Small intestine (tissue), 7 donors: ENCODE results near the gene TLE4. TPM values are rescaled to one million over a fixed set of nuclear protein-coding genes. Genes with fewer than 3 reads are reported as not detected.

Source experiments
- DNase-seq, 2 donors: peaks; one replicate each; pipeline versions ENCODE4 v3.0.0 to v3.0.0-alpha.2; 2013
- FAIRE-seq: peaks from 2 replicates; lab custom pipeline; 2012; peaks lifted over from hg19 to GRCh38; lab: Jason Lieb, UNC
- H3K27ac ChIP-seq, 3 donors: one replicate each; pipeline ENCODE4 v1.5.1; 2013; ENCODE audit warnings: low read length in 2 of 3, mild to moderate bottlenecking in 2 of 3, control low read depth in 1 of 3, inconsistent platforms in 1 of 3, low read depth in 1 of 3, moderate library complexity in 1 of 3
- H3K27me3 ChIP-seq, 3 donors: one replicate each; pipeline ENCODE4 v1.6.1; 2013; ENCODE audit warnings: low read length in 3 of 3, inconsistent platforms in 1 of 3; ENCODE audit not compliant: control insufficient read depth in 3 of 3, insufficient read depth in 3 of 3
- H3K36me3 ChIP-seq, 3 donors: one replicate each; pipeline ENCODE4 v1.6.1; 2013; ENCODE audit warnings: low read length in 3 of 3, inconsistent platforms in 1 of 3, low read depth in 1 of 3, mild to moderate bottlenecking in 1 of 3, moderate library complexity in 1 of 3; ENCODE audit not compliant: control insufficient read depth in 3 of 3, insufficient read depth in 2 of 3
- H3K4me1 ChIP-seq, 3 donors: one replicate each; pipeline ENCODE4 v1.6.1; 2013; ENCODE audit warnings: low read length in 2 of 3, inconsistent platforms in 1 of 3, low read depth in 1 of 3, mild to moderate bottlenecking in 1 of 3, moderate library complexity in 1 of 3; ENCODE audit not compliant: control insufficient read depth in 3 of 3, insufficient read depth in 2 of 3
- H3K4me3 ChIP-seq, 3 donors: one replicate each; pipeline ENCODE4 v1.5.1; 2013; ENCODE audit warnings: low read length in 3 of 3, control low read depth in 1 of 3, inconsistent platforms in 1 of 3, low read depth in 1 of 3, mild to moderate bottlenecking in 1 of 3, moderate library complexity in 1 of 3
- H3K9me3 ChIP-seq, 2 donors: one replicate each; pipeline ENCODE4 v1.6.1; 2013; ENCODE audit warnings: low read depth in 1 of 2, low read length in 1 of 2; ENCODE audit not compliant: control insufficient read depth in 2 of 2, insufficient read depth in 1 of 2
- WGBS, 3 donors: extraction: QIAGEN DNeasy Blood & Tissue Kit; methylation state at CpG; one replicate each; pipeline ENCODE4 v1.1.7; 2013; 5-methylcytosine and 5-hydroxymethylcytosine counted together
- polyA plus RNA-seq, 4 donors: library from polyadenylated mRNA; stranded (reverse) in 3 of 4; unstranded in 1 of 4; fragments of 200-250 nt in 3 of 4; fragments of 120-200 nt in 1 of 4; gene quantifications; one replicate each; pipeline versions ENCODE4 v1.2.1 to v1.2.3, GENCODE V29; 2013
- donor health status: healthy with polysubstance abuse.
- donor health status: control.
- donor health status: control.
- donor health status: Bipolar disorder and iron deficiency.
- donor health status: healthy.

The TLE4 gene
- polyA plus RNA-seq, 4 donors, result 4.0 to 37.2 (median 8.2) TPM

DNA sequence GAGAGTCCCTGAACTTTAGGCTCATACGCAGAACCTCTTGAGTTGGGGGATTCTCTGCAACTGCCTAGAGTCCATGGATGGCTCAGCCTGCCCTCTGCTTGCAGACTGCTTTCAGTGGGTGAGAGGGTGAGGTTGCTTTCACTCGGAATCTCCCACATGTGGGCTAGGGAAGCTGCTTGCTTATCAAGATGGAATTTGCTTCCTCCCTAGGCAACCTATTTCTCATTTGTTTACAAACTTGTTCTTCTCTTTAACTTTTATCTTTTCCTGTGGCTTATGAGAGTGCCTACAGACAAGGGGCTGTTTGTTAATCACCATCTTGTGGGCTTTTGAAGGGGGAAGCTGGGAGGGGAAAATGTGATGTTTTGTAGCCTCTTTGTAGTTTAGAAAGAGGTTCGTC lies 10.0 kb downstream of the TLE4 start:
- no peak for FAIRE-seq
- no peak overlapping the region for H3K27ac ChIP-seq

DNA sequence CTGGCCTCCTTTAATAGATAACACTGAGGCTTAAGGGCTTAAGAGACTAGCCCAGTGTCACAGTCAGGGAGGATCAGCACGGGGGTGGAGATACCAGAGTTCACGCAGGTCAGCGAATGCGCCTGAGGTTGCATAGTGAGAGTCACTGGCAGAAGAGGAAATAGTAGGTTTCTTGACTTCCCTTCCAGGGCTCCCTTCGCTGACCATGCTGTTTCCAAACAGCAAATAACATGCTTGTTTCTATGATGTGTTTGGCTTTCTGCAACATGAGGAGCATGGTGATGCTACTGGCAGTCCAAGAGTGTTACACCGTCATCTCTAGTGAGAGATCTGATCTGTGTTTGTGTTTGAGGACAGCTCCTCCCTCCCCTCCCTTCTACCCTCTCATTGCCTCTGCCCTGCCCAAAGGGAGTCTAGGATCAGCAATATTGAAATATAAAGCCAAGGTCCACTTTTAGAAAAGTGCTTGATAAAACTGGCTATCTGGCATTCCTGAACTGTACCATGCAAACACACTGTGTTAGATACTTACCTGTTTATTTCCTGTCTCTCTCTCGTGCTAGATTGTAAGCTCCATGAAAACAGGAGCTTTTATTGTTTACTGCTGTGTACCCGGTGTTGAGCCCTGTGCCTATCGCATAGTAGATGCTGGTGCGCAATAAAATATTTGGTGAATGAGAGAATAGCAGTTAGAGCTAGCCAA lies 12.3 kb downstream of the TLE4 start:
- WGBS, 3 donors, result 73 to 77% (median 74%) methylated on average over 10 of the region's 10 CpGs
- DNase-seq (peak; percentile 14 to 61), FAIRE-seq (no peak)
- Histone ChIP-seq H3K36me3 (peaks cover 1 to 8% (median 2%) of the 10 kb centered on the region in 3 donors), H3K4me1 (peaks cover 0 to 23% (median 3%) of the 10 kb centered on the region in 3 donors), H3K27ac (peak overlapping the region in 1 of 3 donors; percentile 64), H3K9me3 (no peaks in the 10 kb centered on the region), H3K4me3 (no peak overlapping the region), H3K27me3 (no peaks in the 10 kb centered on the region)

More for the DNA sequence above, 10.0 kb downstream of the TLE4 start:
- 13 to 35% (median 30%) methylated on average over 3 of the region's 3 CpGs for WGBS, 3 donors
- peak in 1 of 2 donors; percentile 45 for DNase-seq
- no peak overlapping the region for H3K4me3 ChIP-seq
- H3K9me3 ChIP-seq, result no peaks in the 10 kb centered on the region
- no peaks in the 10 kb centered on the region for H3K27me3 ChIP-seq
- H3K4me1 ChIP-seq, result peaks cover 0 to 23% (median 3%) of the 10 kb centered on the region in 3 donors
- peaks cover 0 to 5% (median 1%) of the 10 kb centered on the region in 3 donors for H3K36me3 ChIP-seq

DNA sequence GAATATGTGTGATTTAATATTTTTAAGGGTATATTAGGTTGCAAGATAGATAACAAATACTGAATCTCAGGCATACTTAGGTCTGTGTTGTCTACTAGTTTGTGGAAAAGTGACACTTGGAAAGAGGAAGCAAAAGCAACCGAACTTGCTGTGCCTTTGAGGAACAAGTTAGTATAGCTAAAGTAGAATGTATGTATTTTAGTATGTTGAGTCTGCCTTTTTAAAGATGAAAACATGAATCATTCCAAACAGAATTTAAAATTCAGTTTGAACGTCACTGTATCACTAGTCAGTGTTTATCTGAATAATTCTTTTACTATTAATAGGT lies 12.9 kb downstream of the TLE4 start:
- Histone ChIP-seq H3K27ac (peak overlapping the region in 1 of 3 donors; percentile 64), H3K27me3 (no peaks in the 10 kb centered on the region)
- 78 to 90% (median 79%) methylated on average over 2 of the region's 2 CpGs for whole genome bisulfite sequencing, 3 donors

DNA sequence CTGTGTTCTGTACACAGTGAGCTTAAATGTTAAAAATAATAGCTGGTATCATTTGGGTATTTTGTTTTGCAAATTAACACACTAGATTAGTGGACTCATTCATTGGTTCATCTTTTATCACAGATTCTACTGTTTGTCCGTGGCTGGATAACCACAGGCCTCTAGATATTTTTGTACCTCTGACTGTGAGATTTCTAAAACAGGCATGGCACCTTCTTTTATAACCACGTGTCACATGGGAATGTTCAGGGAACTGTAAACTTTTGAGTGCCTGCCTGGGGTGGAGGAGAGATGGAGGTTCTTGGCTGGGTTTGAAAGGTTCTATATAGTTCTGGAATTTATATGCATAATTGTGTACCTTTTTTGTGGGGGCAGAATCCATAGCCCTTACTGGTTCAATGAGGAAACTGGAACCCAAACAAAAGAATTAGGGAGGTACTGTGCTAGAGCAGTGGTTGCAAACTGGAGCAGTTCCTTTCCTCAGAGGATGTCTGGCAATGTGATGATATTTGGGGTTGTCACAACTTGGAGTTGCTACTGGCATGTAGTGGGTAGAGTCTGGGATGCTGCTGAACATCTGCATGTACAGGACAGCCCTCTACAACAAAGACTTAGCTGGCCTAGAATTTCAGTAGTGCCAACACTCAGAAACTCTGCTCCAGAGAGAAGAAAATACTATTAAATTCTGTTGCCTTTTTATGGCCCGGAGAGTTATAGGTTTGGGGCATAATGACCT lies 16.9 kb downstream of the TLE4 start:
- Histone ChIP-seq H3K4me3 (no peak overlapping the region), H3K9me3 (no peaks in the 10 kb centered on the region), H3K27ac (no peak overlapping the region), H3K4me1 (peaks cover 0 to 7% (median 0%) of the 10 kb centered on the region in 3 donors), H3K36me3 (peaks cover 0 to 2% (median 2%) of the 10 kb centered on the region in 3 donors), H3K27me3 (no peaks in the 10 kb centered on the region)
- WGBS, 3 donors, result 89 to 92% (median 91%) methylated on average over 3 of the region's 3 CpGs
- FAIRE-seq, result no peak
- no peak for DNase-seq

More for the DNA sequence above, 12.9 kb downstream of the TLE4 start:
- H3K4me1 ChIP-seq, result peaks cover 0 to 23% (median 3%) of the 10 kb centered on the region in 3 donors
- DNase-seq (no peak), FAIRE-seq (no peak)
- peaks cover 1 to 8% (median 2%) of the 10 kb centered on the region in 3 donors for H3K36me3 ChIP-seq
- no peak overlapping the region for H3K4me3 ChIP-seq
- H3K9me3 ChIP-seq, result no peaks in the 10 kb centered on the region

DNA sequence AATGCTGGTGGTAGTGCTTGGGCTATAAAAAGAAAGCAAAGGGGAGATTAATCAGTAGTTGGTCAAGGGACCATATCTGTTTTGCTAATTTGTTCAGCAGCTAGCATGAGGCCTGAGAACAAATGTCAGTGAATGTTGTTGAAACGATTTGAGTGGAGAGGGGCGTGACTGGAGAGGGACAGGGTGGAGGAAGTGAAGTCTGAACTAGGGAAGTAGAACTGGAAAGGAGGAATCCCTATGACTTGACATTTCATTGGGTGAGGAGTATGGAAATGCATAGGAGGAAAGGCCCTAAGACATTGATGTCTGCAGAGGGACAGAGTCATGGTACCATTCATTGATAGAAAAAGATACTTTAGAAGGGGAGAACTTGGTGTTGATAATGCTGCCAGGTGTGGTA lies 19.7 kb downstream of the TLE4 start:
- Histone ChIP-seq H3K9me3 (no peaks in the 10 kb centered on the region), H3K4me1 (no peaks in the 10 kb centered on the region), H3K36me3 (peaks cover 0 to 2% (median 2%) of the 10 kb centered on the region in 3 donors), H3K4me3 (no peak overlapping the region), H3K27me3 (no peaks in the 10 kb centered on the region), H3K27ac (no peak overlapping the region)
- WGBS, 3 donors, result 79 to 88% (median 88%) methylated on average over 2 of the region's 2 CpGs
- DNase-seq, result no peak
- FAIRE-seq, result no peak

DNA sequence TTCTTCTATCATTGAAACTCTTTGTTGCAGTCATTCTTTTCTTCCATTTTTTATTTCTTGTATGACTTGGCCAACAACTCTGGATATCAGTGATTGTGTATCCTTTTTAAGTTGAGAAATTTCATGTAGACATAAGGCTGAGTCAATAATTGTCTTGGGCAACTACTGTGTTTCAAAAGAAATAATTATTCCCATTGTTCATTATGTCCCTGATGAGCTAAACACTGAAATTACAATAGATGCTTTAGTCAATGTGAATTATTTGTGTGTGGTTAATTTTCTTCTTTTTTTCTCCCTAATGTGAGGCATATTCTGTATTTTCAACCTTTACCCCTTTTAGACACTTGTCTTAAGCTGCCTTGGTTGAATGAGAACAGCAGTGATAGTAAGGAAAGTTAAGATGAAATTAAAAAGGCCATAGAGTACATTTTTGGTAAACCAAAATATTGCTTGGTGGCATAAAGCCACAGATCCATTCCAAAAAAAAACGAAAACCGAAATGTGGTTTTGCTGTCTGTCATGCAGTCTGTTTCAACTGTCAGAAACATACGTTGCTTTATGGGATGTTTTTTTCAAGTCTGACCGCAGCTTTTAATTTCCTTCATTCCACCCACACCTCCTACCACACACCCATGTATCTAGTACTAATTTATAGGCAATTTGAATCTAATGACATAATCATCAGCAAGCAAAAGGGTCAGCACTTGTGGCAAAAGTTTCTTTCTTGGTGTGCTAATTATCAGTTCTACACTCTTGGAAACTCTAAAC lies 21.1 kb downstream of the TLE4 start:
- DNase-seq (peak in 1 of 2 donors; percentile 9), FAIRE-seq (no peak)
- Histone ChIP-seq H3K4me3 (no peak overlapping the region), H3K27me3 (no peaks in the 10 kb centered on the region), H3K9me3 (no peaks in the 10 kb centered on the region), H3K4me1 (no peaks in the 10 kb centered on the region), H3K36me3 (peaks cover 0 to 2% (median 2%) of the 10 kb centered on the region in 3 donors), H3K27ac (no peak overlapping the region)
- 58 to 74% (median 69%) methylated on average over 4 of the region's 4 CpGs for WGBS, 3 donors

DNA sequence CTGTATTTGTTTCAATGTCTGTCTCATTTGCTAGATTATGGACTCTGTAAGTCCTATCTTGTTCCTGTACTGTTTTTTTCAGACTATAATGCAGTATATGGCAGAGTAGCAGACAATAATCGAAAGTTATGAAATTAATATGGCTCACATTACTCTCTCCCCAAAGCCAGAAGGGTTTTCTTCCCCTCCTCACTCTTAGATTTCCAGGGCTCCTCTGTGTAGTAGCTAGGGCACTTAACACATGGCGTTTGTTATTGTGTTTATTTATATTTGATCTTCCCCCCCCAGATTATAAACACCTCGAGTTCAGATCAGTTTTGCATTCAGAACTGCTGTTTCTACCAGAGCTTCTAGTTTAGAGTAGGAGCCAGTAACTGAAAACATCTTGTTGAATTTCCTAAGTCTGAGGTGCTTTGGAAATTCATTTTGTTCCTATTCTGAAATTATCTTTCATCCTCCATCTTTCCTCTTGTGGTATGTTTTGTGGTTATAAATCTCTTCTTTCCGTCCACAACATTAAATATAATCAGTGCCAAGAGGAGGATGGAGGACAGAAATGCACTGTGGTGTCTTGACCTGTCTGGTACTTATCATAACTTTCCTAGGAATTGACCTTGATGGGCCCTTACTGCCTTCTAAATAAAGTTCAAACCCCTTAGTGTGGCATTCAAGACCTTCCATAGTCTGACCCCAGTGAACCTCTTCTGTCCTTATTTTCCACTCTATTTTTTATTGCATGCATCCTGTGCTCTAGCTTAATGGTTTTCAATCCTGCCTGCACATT lies 27.0 kb downstream of the TLE4 start:
- DNase-seq, result no peak
- FAIRE-seq, result no peak
- WGBS, 3 donors, result 62 to 79% (median 76%) methylated on average over 4 of the region's 4 CpGs

More for the DNA sequence above, 27.0 kb downstream of the TLE4 start:
- Histone ChIP-seq H3K4me1 (no peaks in the 10 kb centered on the region), H3K9me3 (peaks cover 0 to 7% of the 10 kb centered on the region in 2 donors), H3K27ac (no peak overlapping the region), H3K36me3 (peaks cover 0 to 3% (median 0%) of the 10 kb centered on the region in 3 donors), H3K4me3 (no peak overlapping the region), H3K27me3 (no peaks in the 10 kb centered on the region)
